ENCODE data around the gene PLPPR4. TPM values are rescaled to one million over a fixed set of nuclear protein-coding genes. Genes with fewer than 3 reads are reported as not detected.

Gene PLPPR4
- total and polyA plus RNA-seq, 10 of the 15 experiments (the other 5 are each of a cell fraction or from before 2014, with no cell fraction given): not detected

- intact Hi-C loops (cut with micrococcal nuclease; ENCODE audit: unreplicated experiment) (no loop called here), in situ Hi-C loops (cut with MboI) (no loop called here)
- Histone ChIP-seq H2AFZ (ENCODE audit: control insufficient read depth, low read depth, low read length) (no peak overlapping the region), H3K79me2 (ENCODE audit: control insufficient read depth, insufficient read depth, low read length) (no peaks in the 10 kb centered on the region), H3K4me2 (ENCODE audit: control insufficient read depth, insufficient read depth) (no peak overlapping the region), H3K27ac (ENCODE audit: control insufficient read depth, insufficient read depth) (no peak overlapping the region), H3K4me3 (no peak overlapping the region), H3K4me1 (ENCODE audit: control insufficient read depth, insufficient read depth, low read length) (no peaks in the 10 kb centered on the region), H3K27me3 (replicated peaks in 1 of 2; ENCODE audit: control insufficient read depth in 2 of 2, insufficient read depth in 2 of 2, low read length in 1 of 2) (no peaks in the 10 kb centered on the region), H3K9me3 (replicated peaks; ENCODE audit: control insufficient read depth, insufficient read depth, low read length) (no peaks in the 10 kb centered on the region), H3K36me3 (ENCODE audit: control insufficient read depth in 2 of 2, insufficient read depth in 2 of 2, low read length in 1 of 2) (no peaks in the 10 kb centered on the region), H3K9ac (ENCODE audit: control insufficient read depth, insufficient read depth, low read length) (no peak overlapping the region), H4K20me1 (ENCODE audit: control insufficient read depth, insufficient read depth) (no peaks in the 10 kb centered on the region)
- FAIRE-seq (no peak), DNase-seq (ENCODE audit: low read depth, low spot score) (no peak), ATAC-seq (no peak)
- POLR2A ChIA-PET: no interaction called here
- RAD21 ChIA-PET (ENCODE audit: unreplicated experiment): no interaction called here
- no TSS peak for BruUV-seq (replicated peaks)
- WGBS (ENCODE audit: insufficient coverage, insufficient replicate concordance, low lambda C conversion rate, missing lambda C conversion rate): 40% methylated on average over 2 of the region's 2 CpGs
- CTCF ChIA-PET: no interaction called here
- SMC1A ChIA-PET (ENCODE audit: uncharacterized antibody, unreplicated experiment): no interaction called here
- TF ChIP-seq RELB (IDR thresholded peaks at IDR 0.05; ENCODE audit: low read depth) (no peak), WRNIP1 (IDR thresholded peaks at IDR 0.05; ENCODE audit: borderline replicate concordance, low read depth, low read length) (no peak), SMC3 (IDR thresholded peaks at IDR 0.05; ENCODE audit: borderline replicate concordance, low read length) (no peak), NR2C1 (IDR thresholded peaks at IDR 0.05) (no peak), ZZZ3 (IDR thresholded peaks at IDR 0.05; ENCODE audit: control insufficient read depth, insufficient read length, low read depth) (no peak), IRF4 (IDR thresholded peaks at IDR 0.05; ENCODE audit: low read depth, low read length) (no peak), NFXL1 (IDR thresholded peaks at IDR 0.05; ENCODE audit: borderline replicate concordance) (no peak), TBL1XR1 (IDR thresholded peaks at IDR 0.05; ENCODE audit: low read depth, low read length) (no peak), PRDM15 (CRISPR knock-in tag; IDR thresholded peaks at IDR 0.05) (no peak), BHLHE40 (IDR thresholded peaks at IDR 0.05; ENCODE audit: borderline replicate concordance in 1 of 2, low read depth in 2 of 2, low read length in 1 of 2) (no peak), MXI1 (IDR thresholded peaks at IDR 0.05; ENCODE audit: low read depth, low read length) (no peak), CHD1 (IDR thresholded peaks at IDR 0.05; ENCODE audit: low read depth, low read length) (no peak), ZNF24 (IDR thresholded peaks at IDR 0.05) (no peak), ZNF217 (IDR thresholded peaks at IDR 0.05) (no peak), RAD21 (IDR thresholded peaks at IDR 0.05; ENCODE audit: insufficient read depth, low read depth, low read length) (no peak), POLR2AphosphoS5 (IDR thresholded peaks at IDR 0.05; ENCODE audit: low read length) (no peak), E2F8 (IDR thresholded peaks at IDR 0.05; ENCODE audit: low read depth, partially characterized antibody) (no peak), HDAC6 (IDR thresholded peaks at IDR 0.05; ENCODE audit: unreplicated experiment) (no peak)
These were observed 17.1 kb upstream of the PLPPR4 start for GRCh38 chr1:99247199-99247598.

Data from GM12878 (cell line).